WTC11 (cell line): ENCODE results near the gene LGR4. TPM values are rescaled to one million over a fixed set of nuclear protein-coding genes. Genes with fewer than 3 reads are reported as not detected.

ENCODE experiments used
- ATAC-seq: fragments of 200-7000 bp; cut with Tn5 transposase; 2 replicates; pipeline ENCODE4 v1.10.0; 2021; ENCODE audit warnings: mild to moderate bottlenecking, moderate library complexity
- CTCF ChIA-PET: fragments of 300-600 bp; sonication (Branson Sonifier 250); formaldehyde crosslinking; loops from one replicate; lab custom pipeline; 2021; ENCODE audit warnings: antibody characterized with exemption; lab: Charles Lee
- POLR2A ChIA-PET: fragments of 350-600 bp; sonication (Branson Sonifier 250); formaldehyde crosslinking; loops from one replicate; lab custom pipeline; 2021; ENCODE audit warnings: antibody characterized with exemption; lab: Charles Lee
- DNase-seq: peaks from one replicate; pipeline ENCODE4 v3.0.0; 2021; ENCODE audit warnings: low spot score
- H3K27ac Mint-ChIP-seq: 2 replicates; pipeline ENCODE4 v1.8.0; 2021; ENCODE audit warnings: mixed read lengths
- H3K27me3 Mint-ChIP-seq: 2 replicates; pipeline ENCODE4 v1.8.0; 2021; ENCODE audit warnings: low read depth, mild to moderate bottlenecking, moderate library complexity, mixed read lengths
- H3K36me3 Mint-ChIP-seq: 2 replicates; pipeline ENCODE4 v1.8.0; 2021; ENCODE audit warnings: mixed read lengths
- H3K4me1 Mint-ChIP-seq: 2 replicates; pipeline ENCODE4 v1.8.0; 2022; ENCODE audit warnings: mixed read lengths
- H3K4me3 Mint-ChIP-seq: 2 replicates; pipeline ENCODE4 v1.8.0; 2021; ENCODE audit warnings: mild to moderate bottlenecking, moderate library complexity, mixed read lengths
- H3K9me3 Mint-ChIP-seq: 2 replicates; pipeline ENCODE4 v1.8.0; 2021; ENCODE audit warnings: mixed read lengths
- ATF3 ChIP-seq: sonication (generic); formaldehyde crosslinking; conservative IDR thresholded peaks from 2 replicates; pipeline ENCODE4 v1.8.1; 2022; ENCODE audit warnings: mild to moderate bottlenecking, missing genetic modification reagents
- ATF6 ChIP-seq: sonication (generic); formaldehyde crosslinking; IDR thresholded peaks from 2 replicates; pipeline ENCODE4 v1.8.1; 2023; ENCODE audit warnings: mild to moderate bottlenecking, missing genetic modification reagents
- CBFB ChIP-seq: sonication (generic); formaldehyde crosslinking; IDR thresholded peaks from 2 replicates; pipeline ENCODE4 v1.8.1; 2022; ENCODE audit warnings: mild to moderate bottlenecking, low read depth, missing genetic modification reagents
- ELF4 ChIP-seq: sonication (generic); formaldehyde crosslinking; IDR thresholded peaks from 2 replicates; pipeline ENCODE4 v1.8.1; 2022; ENCODE audit warnings: low read depth, mild to moderate bottlenecking, moderate library complexity, missing genetic modification reagents
- MXD4 ChIP-seq: fragments of 250-450 bp; sonication (Bioruptor Pico); IDR thresholded peaks from 2 replicates; pipeline ENCODE4 v1.8.0; 2021; ENCODE audit warnings: mild to moderate bottlenecking, moderate library complexity, borderline replicate concordance
- NFE2L1 ChIP-seq: sonication (generic); formaldehyde crosslinking; IDR thresholded peaks from 2 replicates; pipeline ENCODE4 v1.8.1; 2023; ENCODE audit warnings: missing genetic modification reagents
- NR2C2 ChIP-seq: sonication (generic); formaldehyde crosslinking; IDR thresholded peaks from 2 replicates; pipeline ENCODE4 v1.8.0; 2022; ENCODE audit warnings: mild to moderate bottlenecking, missing genetic modification reagents
- TCF7 ChIP-seq: sonication (generic); formaldehyde crosslinking; IDR thresholded peaks from 2 replicates; pipeline ENCODE4 v1.8.0; 2022; ENCODE audit warnings: mild to moderate bottlenecking, low read depth, missing genetic modification reagents, moderate library complexity
- ZBTB43 ChIP-seq: sonication (generic); formaldehyde crosslinking; IDR thresholded peaks from 2 replicates; pipeline ENCODE4 v1.8.1; 2023; ENCODE audit warnings: mild to moderate bottlenecking, missing genetic modification reagents
- ZNF121 ChIP-seq: sonication (generic); formaldehyde crosslinking; IDR thresholded peaks from 2 replicates; pipeline ENCODE4 v1.8.0; 2023; ENCODE audit warnings: missing genetic modification reagents
- ZNF232 ChIP-seq: sonication (generic); formaldehyde crosslinking; IDR thresholded peaks from 2 replicates; pipeline ENCODE4 v1.8.0; 2022; ENCODE audit warnings: mild to moderate bottlenecking, missing genetic modification reagents
- ZNF425 ChIP-seq: fragments of 250-450 bp; sonication (Bioruptor Pico); conservative IDR thresholded peaks from 2 replicates; pipeline ENCODE4 v1.9.0; 2021; ENCODE audit warnings: mild to moderate bottlenecking
- ZNF671 ChIP-seq: fragments of 250-450 bp; sonication (Bioruptor Pico); IDR thresholded peaks from 2 replicates; pipeline ENCODE4 v1.8.0; 2021; ENCODE audit warnings: mild to moderate bottlenecking
- ZSCAN18 ChIP-seq: fragments of 250-450 bp; sonication (Bioruptor Pico); IDR thresholded peaks from 2 replicates; pipeline ENCODE4 v2.1.2; 2022; ENCODE audit warnings: mild to moderate bottlenecking, moderate library complexity
- total RNA-seq: library from RNA; stranded (reverse); gene quantifications from 3 replicates; pipeline ENCODE4 v1.2.3, GENCODE V29; 2021
- TF ChIP-seq, protein P1 (sequence below): fragments of 250-450 bp; sonication (Bioruptor Pico); IDR thresholded peaks from 2 replicates; pipeline ENCODE4 v1.9.0; 2021; ENCODE audit warnings: mild to moderate bottlenecking
- TF ChIP-seq, protein P2 (sequence below): sonication (generic); formaldehyde crosslinking; IDR thresholded peaks from 2 replicates; pipeline ENCODE4 v1.8.0; 2023; ENCODE audit warnings: missing genetic modification reagents, mild to moderate bottlenecking, borderline replicate concordance
- TF ChIP-seq, protein P3 (sequence below): sonication (generic); formaldehyde crosslinking; IDR thresholded peaks from 2 replicates; pipeline ENCODE4 v1.8.1; 2022; ENCODE audit warnings: low read depth, mild to moderate bottlenecking, moderate library complexity, missing genetic modification reagents, borderline replicate concordance

Gene LGR4
- total RNA-seq, 1 experiment from 2014 or later, result 53.8 TPM

GRCh38 chr11:27453701-27454100 lies 18.9 kb downstream of the LGR4 start:
- Mint-ChIP-seq H3K27ac (no peak overlapping the region), H3K36me3 (peaks cover 27% of the 10 kb centered on the region), H3K27me3 (no peaks in the 10 kb centered on the region), H3K4me3 (no peak overlapping the region), H3K4me1 (peaks cover 69% of the 10 kb centered on the region), H3K9me3 (peaks cover 22% of the 10 kb centered on the region)
- DNase-seq (no peak), ATAC-seq (no peak)
- POLR2A ChIA-PET, result no interaction called here
- TF ChIP-seq CBFB (CRISPR knock-in tag) (no peak), ZNF232 (no peak), ELF4 (CRISPR knock-in tag) (no peak), ATF3 (CRISPR knock-in tag) (no peak), ZBTB43 (CRISPR knock-in tag) (no peak), ZNF671 (CRISPR knock-in tag) (no peak), ZSCAN18 (no peak), MXD4 (CRISPR knock-in tag) (no peak), ZNF425 (no peak), ATF6 (CRISPR knock-in tag) (no peak), TCF7 (CRISPR knock-in tag) (no peak), ZNF121 (CRISPR knock-in tag) (no peak), NR2C2 (no peak), NFE2L1 (CRISPR knock-in tag) (no peak)
- TF ChIP-seq, protein P1, sequence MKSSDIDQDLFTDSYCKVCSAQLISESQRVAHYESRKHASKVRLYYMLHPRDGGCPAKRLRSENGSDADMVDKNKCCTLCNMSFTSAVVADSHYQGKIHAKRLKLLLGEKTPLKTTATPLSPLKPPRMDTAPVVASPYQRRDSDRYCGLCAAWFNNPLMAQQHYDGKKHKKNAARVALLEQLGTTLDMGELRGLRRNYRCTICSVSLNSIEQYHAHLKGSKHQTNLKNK (CRISPR knock-in tag), result no peak
- TF ChIP-seq, protein P2, sequence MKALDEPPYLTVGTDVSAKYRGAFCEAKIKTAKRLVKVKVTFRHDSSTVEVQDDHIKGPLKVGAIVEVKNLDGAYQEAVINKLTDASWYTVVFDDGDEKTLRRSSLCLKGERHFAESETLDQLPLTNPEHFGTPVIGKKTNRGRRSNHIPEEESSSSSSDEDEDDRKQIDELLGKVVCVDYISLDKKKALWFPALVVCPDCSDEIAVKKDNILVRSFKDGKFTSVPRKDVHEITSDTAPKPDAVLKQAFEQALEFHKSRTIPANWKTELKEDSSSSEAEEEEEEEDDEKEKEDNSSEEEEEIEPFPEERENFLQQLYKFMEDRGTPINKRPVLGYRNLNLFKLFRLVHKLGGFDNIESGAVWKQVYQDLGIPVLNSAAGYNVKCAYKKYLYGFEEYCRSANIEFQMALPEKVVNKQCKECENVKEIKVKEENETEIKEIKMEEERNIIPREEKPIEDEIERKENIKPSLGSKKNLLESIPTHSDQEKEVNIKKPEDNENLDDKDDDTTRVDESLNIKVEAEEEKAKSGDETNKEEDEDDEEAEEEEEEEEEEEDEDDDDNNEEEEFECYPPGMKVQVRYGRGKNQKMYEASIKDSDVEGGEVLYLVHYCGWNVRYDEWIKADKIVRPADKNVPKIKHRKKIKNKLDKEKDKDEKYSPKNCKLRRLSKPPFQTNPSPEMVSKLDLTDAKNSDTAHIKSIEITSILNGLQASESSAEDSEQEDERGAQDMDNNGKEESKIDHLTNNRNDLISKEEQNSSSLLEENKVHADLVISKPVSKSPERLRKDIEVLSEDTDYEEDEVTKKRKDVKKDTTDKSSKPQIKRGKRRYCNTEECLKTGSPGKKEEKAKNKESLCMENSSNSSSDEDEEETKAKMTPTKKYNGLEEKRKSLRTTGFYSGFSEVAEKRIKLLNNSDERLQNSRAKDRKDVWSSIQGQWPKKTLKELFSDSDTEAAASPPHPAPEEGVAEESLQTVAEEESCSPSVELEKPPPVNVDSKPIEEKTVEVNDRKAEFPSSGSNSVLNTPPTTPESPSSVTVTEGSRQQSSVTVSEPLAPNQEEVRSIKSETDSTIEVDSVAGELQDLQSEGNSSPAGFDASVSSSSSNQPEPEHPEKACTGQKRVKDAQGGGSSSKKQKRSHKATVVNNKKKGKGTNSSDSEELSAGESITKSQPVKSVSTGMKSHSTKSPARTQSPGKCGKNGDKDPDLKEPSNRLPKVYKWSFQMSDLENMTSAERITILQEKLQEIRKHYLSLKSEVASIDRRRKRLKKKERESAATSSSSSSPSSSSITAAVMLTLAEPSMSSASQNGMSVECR (CRISPR knock-in tag), result no peak
- TF ChIP-seq, protein P3, sequence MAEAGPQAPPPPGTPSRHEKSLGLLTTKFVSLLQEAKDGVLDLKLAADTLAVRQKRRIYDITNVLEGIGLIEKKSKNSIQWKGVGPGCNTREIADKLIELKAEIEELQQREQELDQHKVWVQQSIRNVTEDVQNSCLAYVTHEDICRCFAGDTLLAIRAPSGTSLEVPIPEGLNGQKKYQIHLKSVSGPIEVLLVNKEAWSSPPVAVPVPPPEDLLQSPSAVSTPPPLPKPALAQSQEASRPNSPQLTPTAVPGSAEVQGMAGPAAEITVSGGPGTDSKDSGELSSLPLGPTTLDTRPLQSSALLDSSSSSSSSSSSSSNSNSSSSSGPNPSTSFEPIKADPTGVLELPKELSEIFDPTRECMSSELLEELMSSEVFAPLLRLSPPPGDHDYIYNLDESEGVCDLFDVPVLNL (CRISPR knock-in tag), result no peak
- CTCF ChIA-PET, result interaction anchor here (0.8 kb wide), 1 partner anchor 19 kb away, joined by 3 read pairs; the partner anchor contains the start of gene LGR4
